Measurements from ENCODE around the gene PALM2AKAP2.

GRCh38 chr9:109770101-109770500 is 9.9 kb upstream of the PALM2AKAP2 start:
- TF ChIP-seq CTCF (IDR thresholded peaks at IDR 0.05; ENCODE audit: poor library complexity) (no peak), EZH2 (IDR thresholded peaks at IDR 0.05; ENCODE audit: borderline replicate concordance) (no peak), EZH2phosphoT487 (IDR thresholded peaks at IDR 0.05; ENCODE audit: low read depth, severe bottlenecking, unreplicated experiment) (no peak)
